SK-N-SH treated with all-trans-retinoic acid at 6 μM for 48 hours (cell line): ENCODE data around the gene TSC22D1.

Source experiments
- ATAC-seq: fragments of 200-7000 bp; cut with Tn5 transposase; 3 replicates; pipeline ENCODE4 v1.9.1; 2020; ENCODE audit warnings: mild to moderate bottlenecking, moderate library complexity
- ARNTL ChIP-seq: fragments of 450-650 bp; formaldehyde crosslinking; IDR thresholded peaks from 2 replicates; pipeline ENCODE4 v1.5.0; 2020; ENCODE audit warnings: low read depth, mild to moderate bottlenecking, moderate library complexity, borderline replicate concordance
- BACH2 ChIP-seq: fragments of 250-450 bp; sonication (Bioruptor Pico); IDR thresholded peaks from 2 replicates; pipeline ENCODE4 v1.9.0; 2021; ENCODE audit warnings: mild to moderate bottlenecking, borderline replicate concordance
- CREB5 ChIP-seq: fragments of 250-450 bp; sonication (Bioruptor Pico); IDR thresholded peaks from 2 replicates; pipeline ENCODE4 v1.5.1; 2020; ENCODE audit warnings: low read depth, mild to moderate bottlenecking, moderate library complexity
- CSDC2 ChIP-seq: fragments of 250-450 bp; sonication (Bioruptor Pico); IDR thresholded peaks from 2 replicates; pipeline ENCODE4 v1.5.0; 2020; ENCODE audit warnings: mild to moderate bottlenecking, moderate library complexity
- GLIS3 ChIP-seq: fragments of 250-450 bp; sonication (Bioruptor Pico); IDR thresholded peaks from 2 replicates; pipeline ENCODE4 v1.5.0; 2020; ENCODE audit warnings: mild to moderate bottlenecking, moderate library complexity
- ISL1 ChIP-seq: fragments of 250-450 bp; sonication (Bioruptor Pico); IDR thresholded peaks from 2 replicates; pipeline ENCODE4 v2.1.2; 2022; ENCODE audit warnings: mild to moderate bottlenecking, moderate library complexity
- OSR1 ChIP-seq: fragments of 250-450 bp; sonication (Bioruptor Pico); IDR thresholded peaks from 2 replicates; pipeline ENCODE4 v1.8.0; 2022; ENCODE audit warnings: moderate library complexity, mild to moderate bottlenecking, inconsistent platforms
- PATZ1 ChIP-seq: fragments of 250-450 bp; sonication (Bioruptor Pico); IDR thresholded peaks from 2 replicates; pipeline ENCODE4 v1.8.0; 2020; ENCODE audit warnings: mild to moderate bottlenecking, moderate library complexity, borderline replicate concordance
- RARB ChIP-seq: fragments of 250-450 bp; sonication (Bioruptor Pico); IDR thresholded peaks from 2 replicates; pipeline ENCODE4 v1.8.0; 2021; ENCODE audit warnings: mild to moderate bottlenecking, moderate library complexity
- SNAI2 ChIP-seq: fragments of 250-450 bp; sonication (Bioruptor Pico); IDR thresholded peaks from 2 replicates; pipeline ENCODE4 v1.5.0; 2020; ENCODE audit warnings: mild to moderate bottlenecking, moderate library complexity
- TCF4 ChIP-seq: fragments of 250-450 bp; sonication (Bioruptor Pico); IDR thresholded peaks from 2 replicates; pipeline ENCODE4 v1.8.0; 2021; ENCODE audit warnings: mild to moderate bottlenecking, moderate library complexity, borderline replicate concordance
- TOX ChIP-seq: fragments of 250-450 bp; sonication (Bioruptor Pico); IDR thresholded peaks from 2 replicates; pipeline ENCODE4 v1.8.0; 2021; ENCODE audit warnings: mild to moderate bottlenecking, moderate library complexity, borderline replicate concordance
- ZC3H10 ChIP-seq: fragments of 250-450 bp; sonication (Bioruptor Pico); IDR thresholded peaks from 2 replicates; pipeline ENCODE4 v1.5.1; 2021; ENCODE audit warnings: mild to moderate bottlenecking, moderate library complexity
- ZFP3 ChIP-seq: fragments of 250-450 bp; sonication (Bioruptor Pico); IDR thresholded peaks from 2 replicates; pipeline ENCODE4 v1.5.0; 2020; ENCODE audit warnings: mild to moderate bottlenecking, moderate library complexity
- ZFP30 ChIP-seq: fragments of 450-650 bp; formaldehyde crosslinking; IDR thresholded peaks from 2 replicates; pipeline ENCODE4 v1.5.0; 2022; ENCODE audit warnings: mild to moderate bottlenecking, moderate library complexity
- ZNF565 ChIP-seq: fragments of 450-650 bp; formaldehyde crosslinking; conservative IDR thresholded peaks from 2 replicates; pipeline ENCODE4 v1.5.0; 2020; ENCODE audit warnings: low read depth, mild to moderate bottlenecking, moderate library complexity
- ZNF70 ChIP-seq: fragments of 450-650 bp; formaldehyde crosslinking; IDR thresholded peaks from 2 replicates; pipeline ENCODE4 v1.5.0; 2020; ENCODE audit warnings: mild to moderate bottlenecking, moderate library complexity
- ZNF8 ChIP-seq: fragments of 450-650 bp; formaldehyde crosslinking; IDR thresholded peaks from 2 replicates; pipeline ENCODE4 v1.5.0; 2020; ENCODE audit warnings: mild to moderate bottlenecking, moderate library complexity
- TF ChIP-seq, protein P1 (sequence below): fragments of 250-450 bp; sonication (Bioruptor Pico); IDR thresholded peaks from 2 replicates; pipeline ENCODE4 v1.5.1; 2021; ENCODE audit warnings: mild to moderate bottlenecking, moderate library complexity
- TF ChIP-seq, protein P2 (sequence below): fragments of 250-450 bp; sonication (Bioruptor Pico); IDR thresholded peaks from 2 replicates; pipeline ENCODE4 v1.8.0; 2021; ENCODE audit warnings: low read depth, mild to moderate bottlenecking, moderate library complexity, borderline replicate concordance
- TF ChIP-seq, protein P3 (sequence below): fragments of 250-450 bp; sonication (Bioruptor Pico); IDR thresholded peaks from 2 replicates; pipeline ENCODE4 v1.5.0; 2020; ENCODE audit warnings: mild to moderate bottlenecking, moderate library complexity

The TSC22D1 gene

GRCh38 chr13:44592216-44592847 is 16.2 kb upstream of the TSC22D1 start (continued):
- TF ChIP-seq PATZ1 (CRISPR knock-in tag) (no peak), ARNTL (no peak), RARB (CRISPR knock-in tag) (no peak), BACH2 (no peak), TOX (CRISPR knock-in tag) (no peak), ZNF565 (CRISPR knock-in tag) (no peak), SNAI2 (CRISPR knock-in tag) (no peak), ISL1 (CRISPR knock-in tag) (no peak), CREB5 (CRISPR knock-in tag) (no peak)

DNA sequence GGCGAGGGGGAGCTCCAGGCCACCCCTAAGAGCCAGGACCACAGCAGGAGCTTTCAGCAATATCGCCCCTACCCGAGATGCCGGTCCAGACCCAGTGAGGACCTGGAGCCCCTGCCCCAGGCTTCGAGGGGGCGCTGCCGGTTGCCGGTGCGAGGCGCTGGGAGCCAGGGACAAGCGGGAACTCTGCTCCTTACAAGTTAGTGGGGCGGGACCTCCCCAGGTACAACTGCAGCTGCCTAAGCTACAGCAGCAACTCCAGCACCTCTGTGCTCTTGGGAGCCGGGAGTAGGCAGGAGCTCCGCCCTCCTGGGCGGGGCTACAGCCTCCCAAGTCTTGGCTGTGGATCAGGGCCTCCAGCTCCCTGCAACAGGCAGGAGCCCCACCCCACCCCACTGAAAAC is 15.2 kb upstream of the TSC22D1 start:
- no peak for ATAC-seq
- TF ChIP-seq GLIS3 (CRISPR knock-in tag) (no peak), TCF4 (CRISPR knock-in tag) (no peak), SNAI2 (CRISPR knock-in tag) (no peak), CREB5 (CRISPR knock-in tag) (no peak)

GRCh38 chr13:44583137-44583536 is 7.0 kb upstream of the TSC22D1 start:
- no peak for TF ChIP-seq BACH2
- TF ChIP-seq RARB (CRISPR knock-in tag): no peak
- TF ChIP-seq ARNTL: no peak
- TF ChIP-seq ZNF8 (CRISPR knock-in tag): no peak
- no peak for TF ChIP-seq OSR1
- no peak for TF ChIP-seq ZFP30
- ATAC-seq: no peak

GRCh38 chr13:44578067-44578400 is 1.9 kb upstream of the TSC22D1 start:
- TF ChIP-seq CSDC2 (CRISPR knock-in tag): no peak
- TF ChIP-seq, protein P1, sequence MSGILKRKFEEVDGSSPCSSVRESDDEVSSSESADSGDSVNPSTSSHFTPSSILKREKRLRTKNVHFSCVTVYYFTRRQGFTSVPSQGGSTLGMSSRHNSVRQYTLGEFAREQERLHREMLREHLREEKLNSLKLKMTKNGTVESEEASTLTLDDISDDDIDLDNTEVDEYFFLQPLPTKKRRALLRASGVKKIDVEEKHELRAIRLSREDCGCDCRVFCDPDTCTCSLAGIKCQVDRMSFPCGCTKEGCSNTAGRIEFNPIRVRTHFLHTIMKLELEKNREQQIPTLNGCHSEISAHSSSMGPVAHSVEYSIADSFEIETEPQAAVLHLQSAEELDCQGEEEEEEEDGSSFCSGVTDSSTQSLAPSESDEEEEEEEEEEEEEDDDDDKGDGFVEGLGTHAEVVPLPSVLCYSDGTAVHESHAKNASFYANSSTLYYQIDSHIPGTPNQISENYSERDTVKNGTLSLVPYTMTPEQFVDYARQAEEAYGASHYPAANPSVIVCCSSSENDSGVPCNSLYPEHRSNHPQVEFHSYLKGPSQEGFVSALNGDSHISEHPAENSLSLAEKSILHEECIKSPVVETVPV (CRISPR knock-in tag): no peak
- no peak for TF ChIP-seq ZC3H10 (CRISPR knock-in tag)
- TF ChIP-seq ZNF70 (CRISPR knock-in tag): peak; percentile 63; the same call in 1 of the 2 replicates
- ATAC-seq: peak; percentile 5

GRCh38 chr13:44577236-44578066 is 1.3 kb upstream of the TSC22D1 start:
- peak; percentile 75 for ATAC-seq
- TF ChIP-seq, protein P2, sequence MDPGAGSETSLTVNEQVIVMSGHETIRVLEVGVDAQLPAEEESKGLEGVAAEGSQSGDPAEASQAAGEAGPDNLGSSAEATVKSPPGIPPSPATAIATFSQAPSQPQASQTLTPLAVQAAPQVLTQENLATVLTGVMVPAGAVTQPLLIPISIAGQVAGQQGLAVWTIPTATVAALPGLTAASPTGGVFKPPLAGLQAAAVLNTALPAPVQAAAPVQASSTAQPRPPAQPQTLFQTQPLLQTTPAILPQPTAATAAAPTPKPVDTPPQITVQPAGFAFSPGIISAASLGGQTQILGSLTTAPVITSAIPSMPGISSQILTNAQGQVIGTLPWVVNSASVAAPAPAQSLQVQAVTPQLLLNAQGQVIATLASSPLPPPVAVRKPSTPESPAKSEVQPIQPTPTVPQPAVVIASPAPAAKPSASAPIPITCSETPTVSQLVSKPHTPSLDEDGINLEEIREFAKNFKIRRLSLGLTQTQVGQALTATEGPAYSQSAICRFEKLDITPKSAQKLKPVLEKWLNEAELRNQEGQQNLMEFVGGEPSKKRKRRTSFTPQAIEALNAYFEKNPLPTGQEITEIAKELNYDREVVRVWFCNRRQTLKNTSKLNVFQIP (CRISPR knock-in tag): no peak
- TF ChIP-seq ZFP3 (no peak), TCF4 (CRISPR knock-in tag) (no peak), ZFP30 (no peak), SNAI2 (CRISPR knock-in tag) (no peak), ZNF8 (CRISPR knock-in tag) (no peak), BACH2 (no peak), GLIS3 (CRISPR knock-in tag) (0 out of 2 replicates have a peak, but pooled peaks have one; percentile 66), RARB (CRISPR knock-in tag) (no peak)
- TF ChIP-seq, protein P3, sequence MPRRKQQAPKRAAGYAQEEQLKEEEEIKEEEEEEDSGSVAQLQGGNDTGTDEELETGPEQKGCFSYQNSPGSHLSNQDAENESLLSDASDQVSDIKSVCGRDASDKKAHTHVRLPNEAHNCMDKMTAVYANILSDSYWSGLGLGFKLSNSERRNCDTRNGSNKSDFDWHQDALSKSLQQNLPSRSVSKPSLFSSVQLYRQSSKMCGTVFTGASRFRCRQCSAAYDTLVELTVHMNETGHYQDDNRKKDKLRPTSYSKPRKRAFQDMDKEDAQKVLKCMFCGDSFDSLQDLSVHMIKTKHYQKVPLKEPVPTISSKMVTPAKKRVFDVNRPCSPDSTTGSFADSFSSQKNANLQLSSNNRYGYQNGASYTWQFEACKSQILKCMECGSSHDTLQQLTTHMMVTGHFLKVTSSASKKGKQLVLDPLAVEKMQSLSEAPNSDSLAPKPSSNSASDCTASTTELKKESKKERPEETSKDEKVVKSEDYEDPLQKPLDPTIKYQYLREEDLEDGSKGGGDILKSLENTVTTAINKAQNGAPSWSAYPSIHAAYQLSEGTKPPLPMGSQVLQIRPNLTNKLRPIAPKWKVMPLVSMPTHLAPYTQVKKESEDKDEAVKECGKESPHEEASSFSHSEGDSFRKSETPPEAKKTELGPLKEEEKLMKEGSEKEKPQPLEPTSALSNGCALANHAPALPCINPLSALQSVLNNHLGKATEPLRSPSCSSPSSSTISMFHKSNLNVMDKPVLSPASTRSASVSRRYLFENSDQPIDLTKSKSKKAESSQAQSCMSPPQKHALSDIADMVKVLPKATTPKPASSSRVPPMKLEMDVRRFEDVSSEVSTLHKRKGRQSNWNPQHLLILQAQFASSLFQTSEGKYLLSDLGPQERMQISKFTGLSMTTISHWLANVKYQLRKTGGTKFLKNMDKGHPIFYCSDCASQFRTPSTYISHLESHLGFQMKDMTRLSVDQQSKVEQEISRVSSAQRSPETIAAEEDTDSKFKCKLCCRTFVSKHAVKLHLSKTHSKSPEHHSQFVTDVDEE (CRISPR knock-in tag): peak; percentile 58; the same call in 1 of the 2 replicates
- TF ChIP-seq, protein P1 (CRISPR knock-in tag): no peak
